H9 (cell line): ENCODE data around the gene SLC16A3. TPM values are rescaled to one million over a fixed set of nuclear protein-coding genes. Genes with fewer than 3 reads are reported as not detected.

Experiments used
- DNase-seq: peaks from one replicate; pipeline ENCODE4 v3.0.0-alpha.2; 2017
- H2AFZ ChIP-seq: one replicate; pipeline ENCODE4 v1.6.1; 2013; ENCODE audit warnings: mild to moderate bottlenecking, low read length, control low read depth, moderate library complexity
- H2AK5ac ChIP-seq: 2 replicates; pipeline ENCODE4 v1.6.1; 2013; ENCODE audit warnings: low read length, control low read depth, mixed read lengths; ENCODE audit not compliant: insufficient read length
- H2BK120ac ChIP-seq: one replicate; pipeline ENCODE4 v1.6.1; 2013; ENCODE audit warnings: low read depth, mild to moderate bottlenecking, low read length, control low read depth, inconsistent platforms; ENCODE audit not compliant: poor library complexity, severe bottlenecking
- H2BK12ac ChIP-seq: 2 replicates; pipeline ENCODE4 v1.6.1; 2013; ENCODE audit warnings: low read length, control low read depth, mixed read lengths, low read depth; ENCODE audit not compliant: insufficient read length
- H2BK15ac ChIP-seq: 2 replicates; pipeline ENCODE4 v1.6.1; 2013; ENCODE audit warnings: low read depth, low read length, control low read depth
- H2BK20ac ChIP-seq: one replicate; pipeline ENCODE4 v1.6.1; 2013; ENCODE audit warnings: low read depth, mild to moderate bottlenecking, low read length, control low read depth, inconsistent platforms; ENCODE audit not compliant: poor library complexity, severe bottlenecking
- H2BK5ac ChIP-seq: 2 replicates; pipeline ENCODE4 v1.6.1; 2013; ENCODE audit warnings: low read length, control low read depth, mixed read lengths; ENCODE audit not compliant: insufficient read length
- H3K14ac ChIP-seq: 2 replicates; pipeline ENCODE4 v1.6.1; 2013; ENCODE audit warnings: low read length, control low read depth; ENCODE audit not compliant: insufficient read depth
- H3K18ac ChIP-seq: 2 replicates; pipeline ENCODE4 v1.6.1; 2013; ENCODE audit warnings: low read depth, mild to moderate bottlenecking, mixed read lengths, low read length, control low read depth; ENCODE audit not compliant: insufficient read length
- H3K23ac ChIP-seq: 2 replicates; pipeline ENCODE4 v1.6.1; 2013; ENCODE audit warnings: low read length, control low read depth, mixed read lengths, low read depth; ENCODE audit not compliant: insufficient read length
- H3K23me2 ChIP-seq: 2 replicates; pipeline ENCODE4 v1.6.1; 2013; ENCODE audit warnings: low read depth, mild to moderate bottlenecking, mixed read lengths, low read length, control low read depth; ENCODE audit not compliant: insufficient read length, poor library complexity, severe bottlenecking
- H3K27ac ChIP-seq: 2 replicates; pipeline ENCODE4 v1.5.1; 2013; ENCODE audit warnings: low read length, control low read depth, mixed read lengths, low read depth; ENCODE audit not compliant: insufficient read length
- H3K27me3 ChIP-seq: 2 replicates; pipeline ENCODE4 v1.6.1; 2013; ENCODE audit warnings: low read length, control low read depth, inconsistent platforms; ENCODE audit not compliant: insufficient read depth
- H3K4ac ChIP-seq: 2 replicates; pipeline ENCODE4 v1.6.1; 2013; ENCODE audit warnings: low read depth, mild to moderate bottlenecking, control low read depth, inconsistent platforms, low read length, moderate library complexity
- H3K4me1 ChIP-seq: 2 replicates; pipeline ENCODE4 v1.6.1; 2013; ENCODE audit warnings: low read length, control low read depth, inconsistent platforms; ENCODE audit not compliant: insufficient read depth
- H3K4me2 ChIP-seq: 2 replicates; pipeline ENCODE4 v1.6.1; 2013; ENCODE audit warnings: low read length, control low read depth, mixed read lengths; ENCODE audit not compliant: insufficient read length, insufficient read depth
- H3K56ac ChIP-seq: 2 replicates; pipeline ENCODE4 v1.6.1; 2013; ENCODE audit warnings: low read depth, mild to moderate bottlenecking, mixed read lengths, low read length, control low read depth; ENCODE audit not compliant: insufficient read length
- H3K79me1 ChIP-seq: 2 replicates; pipeline ENCODE4 v1.6.1; 2013; ENCODE audit warnings: low read depth, mild to moderate bottlenecking, moderate library complexity, low read length, control low read depth, inconsistent platforms; ENCODE audit not compliant: insufficient read depth, poor library complexity, severe bottlenecking
- H3K79me2 ChIP-seq: 2 replicates; pipeline ENCODE4 v1.6.1; 2013; ENCODE audit warnings: low read length, control low read depth, inconsistent platforms; ENCODE audit not compliant: insufficient read depth
- H3K9ac ChIP-seq: 2 replicates; pipeline ENCODE4 v1.6.1; 2013; ENCODE audit warnings: low read length, control low read depth, mixed read lengths; ENCODE audit not compliant: insufficient read length; ENCODE audit errors: extremely low read depth
- H3K9me3 ChIP-seq: one replicate; pipeline ENCODE4 v1.6.1; 2013; ENCODE audit warnings: low read depth, low read length, inconsistent platforms; ENCODE audit not compliant: control insufficient read depth
- H3T11ph ChIP-seq: one replicate; pipeline ENCODE4 v1.6.1; 2013; ENCODE audit warnings: mild to moderate bottlenecking, low read length, control low read depth, inconsistent platforms
- H4K20me1 ChIP-seq: one replicate; pipeline ENCODE4 v1.6.1; 2013; ENCODE audit not compliant: control insufficient read depth, insufficient read length, insufficient read depth
- H4K5ac ChIP-seq: 2 replicates; pipeline ENCODE4 v1.6.1; 2013; ENCODE audit warnings: low read depth, mild to moderate bottlenecking, mixed read lengths, low read length, control low read depth; ENCODE audit not compliant: insufficient read length
- H4K8ac ChIP-seq: replicated peaks from 2 replicates; pipeline ENCODE4 v1.6.1; 2013; ENCODE audit warnings: low read length, control low read depth, mixed read lengths, low read depth; ENCODE audit not compliant: insufficient read length
- H4K91ac ChIP-seq: 2 replicates; pipeline ENCODE4 v1.6.1; 2013; ENCODE audit warnings: low read depth, mild to moderate bottlenecking, moderate library complexity, mixed read lengths, low read length, control low read depth; ENCODE audit not compliant: insufficient read length
- H3K27ac Mint-ChIP-seq, 3 experiments: 2 replicates in 2 of 3; 3 replicates in 1 of 3; pipeline ENCODE4 v1.8.0; 2020 to 2021; ENCODE audit warnings: mixed read lengths in 3 of 3, mild to moderate bottlenecking in 1 of 3, moderate library complexity in 1 of 3
- H3K27me3 Mint-ChIP-seq: 2 replicates; pipeline ENCODE4 v1.8.0; 2021; ENCODE audit warnings: low read depth, mild to moderate bottlenecking, moderate library complexity, mixed read lengths
- H3K36me3 Mint-ChIP-seq, 3 experiments: 2 replicates in 2 of 3; 3 replicates in 1 of 3; pipeline ENCODE4 v1.8.0; 2020 to 2021; ENCODE audit warnings: low read depth in 3 of 3, mixed read lengths in 3 of 3; ENCODE audit not compliant: insufficient read depth in 1 of 3
- H3K4me1 Mint-ChIP-seq, 2 experiments: 2 replicates each; pipeline ENCODE4 v1.8.0; 2020; ENCODE audit warnings: mixed read lengths in 2 of 2
- H3K4me3 Mint-ChIP-seq, 2 experiments: 2 replicates in 1 of 2; 3 replicates in 1 of 2; pipeline ENCODE4 v1.8.0; 2020 to 2021; ENCODE audit warnings: mild to moderate bottlenecking in 2 of 2, mixed read lengths in 2 of 2, moderate library complexity in 1 of 2
- H3K9me3 Mint-ChIP-seq, 2 experiments: 2 replicates in 1 of 2; 3 replicates in 1 of 2; pipeline ENCODE4 v1.8.0; 2020; ENCODE audit warnings: mild to moderate bottlenecking in 2 of 2, mixed read lengths in 2 of 2, moderate library complexity in 1 of 2
- WGBS: extraction: QIAGEN DNeasy Blood & Tissue Kit; methylation state at CpG from one replicate; pipeline ENCODE4 v1.1.7; 2013; ENCODE audit warnings: missing lambda C conversion rate, low lambda C conversion rate, mixed read lengths; ENCODE audit not compliant: insufficient read length; ENCODE audit errors: extremely low coverage; 5-methylcytosine and 5-hydroxymethylcytosine counted together
- total RNA-seq: library from RNA; stranded (reverse); gene quantifications from 2 replicates; pipeline ENCODE4 v1.2.1, GENCODE V29; 2021
- TF ChIP-seq, protein P1 (sequence below): fragments of 200-600 bp; sonication (generic); conservative IDR thresholded peaks from 3 replicates; pipeline ENCODE4 v1.8.0; 2021; ENCODE audit warnings: antibody characterized with exemption, mild to moderate bottlenecking

SLC16A3 gene
- total RNA-seq, 1 experiment from 2014 or later: 28.4 TPM

DNA sequence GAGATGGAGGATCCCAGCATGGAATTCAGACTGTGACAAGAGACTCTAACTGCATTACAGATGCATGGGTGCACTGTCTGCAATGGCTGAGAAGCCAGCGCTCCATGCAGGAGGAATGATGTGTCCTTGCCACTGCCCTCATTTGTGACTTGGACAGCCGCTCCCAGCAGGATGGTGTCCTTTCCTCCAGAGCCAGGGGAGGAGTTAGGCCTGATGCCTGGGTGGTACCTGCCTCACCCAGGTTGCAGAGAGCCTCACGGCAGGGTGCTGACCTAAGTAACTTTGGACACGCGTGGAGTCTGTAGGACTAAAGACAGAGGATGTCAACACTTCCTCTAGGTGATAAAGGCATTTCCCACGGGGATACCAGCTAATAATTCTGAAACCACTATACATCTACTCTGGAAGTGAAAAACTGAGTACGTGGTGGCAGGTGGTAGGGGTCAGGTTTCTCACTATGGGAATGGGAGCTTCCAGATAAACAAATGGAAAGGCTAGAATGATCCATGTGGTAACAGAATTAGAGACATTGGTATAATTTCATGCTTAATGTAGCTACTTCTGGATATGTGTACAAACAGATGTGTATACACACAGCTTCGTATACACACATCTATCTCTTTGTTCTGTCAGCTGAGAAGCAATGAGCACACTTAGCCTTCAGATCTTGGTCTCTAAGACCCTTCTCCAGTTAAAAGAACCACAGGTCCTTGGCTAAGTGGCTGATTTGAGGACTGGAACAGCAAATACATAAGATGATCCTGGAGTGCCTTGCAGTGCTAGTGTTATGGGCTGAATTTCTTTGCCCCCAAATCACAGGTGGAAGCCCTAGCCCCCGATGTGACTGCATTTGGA is 58.4 kb downstream of the SLC16A3 start:
- no CpG with 5 or more reads among the region's 9 CpGs for WGBS
- peaks cover 3% of the 10 kb centered on the region for H3K23me2 ChIP-seq
- Mint-ChIP-seq H3K4me3 (no peak overlapping the region), H3K27ac (no peak overlapping the region), H3K4me1 (peaks cover 8 to 18% of the 10 kb centered on the region in 2 experiments), H3K9me3 (peaks cover 0 to 5% of the 10 kb centered on the region in 2 experiments; a peak in 1 of 5 replicates), H3K36me3 (no peaks in the 10 kb centered on the region), H3K27me3 (peaks cover 13% of the 10 kb centered on the region)
- H2BK15ac ChIP-seq: no peak overlapping the region
- H3K27ac ChIP-seq: no peak overlapping the region
- H3K79me1 ChIP-seq: no peaks in the 10 kb centered on the region
- H3K4ac ChIP-seq: no peak overlapping the region
- no peak overlapping the region for H3K14ac ChIP-seq
- no peaks in the 10 kb centered on the region for H3K4me1 ChIP-seq
- H3K27me3 ChIP-seq: no peaks in the 10 kb centered on the region
- H3K56ac ChIP-seq: no peak overlapping the region
- H4K5ac ChIP-seq: no peak overlapping the region
- TF ChIP-seq, protein P1, sequence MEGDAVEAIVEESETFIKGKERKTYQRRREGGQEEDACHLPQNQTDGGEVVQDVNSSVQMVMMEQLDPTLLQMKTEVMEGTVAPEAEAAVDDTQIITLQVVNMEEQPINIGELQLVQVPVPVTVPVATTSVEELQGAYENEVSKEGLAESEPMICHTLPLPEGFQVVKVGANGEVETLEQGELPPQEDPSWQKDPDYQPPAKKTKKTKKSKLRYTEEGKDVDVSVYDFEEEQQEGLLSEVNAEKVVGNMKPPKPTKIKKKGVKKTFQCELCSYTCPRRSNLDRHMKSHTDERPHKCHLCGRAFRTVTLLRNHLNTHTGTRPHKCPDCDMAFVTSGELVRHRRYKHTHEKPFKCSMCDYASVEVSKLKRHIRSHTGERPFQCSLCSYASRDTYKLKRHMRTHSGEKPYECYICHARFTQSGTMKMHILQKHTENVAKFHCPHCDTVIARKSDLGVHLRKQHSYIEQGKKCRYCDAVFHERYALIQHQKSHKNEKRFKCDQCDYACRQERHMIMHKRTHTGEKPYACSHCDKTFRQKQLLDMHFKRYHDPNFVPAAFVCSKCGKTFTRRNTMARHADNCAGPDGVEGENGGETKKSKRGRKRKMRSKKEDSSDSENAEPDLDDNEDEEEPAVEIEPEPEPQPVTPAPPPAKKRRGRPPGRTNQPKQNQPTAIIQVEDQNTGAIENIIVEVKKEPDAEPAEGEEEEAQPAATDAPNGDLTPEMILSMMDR: no peak
- no peak overlapping the region for H2BK5ac ChIP-seq
- H4K8ac ChIP-seq: no peak overlapping the region
- no peak overlapping the region for H3K23ac ChIP-seq
- H2BK12ac ChIP-seq: no peak overlapping the region
- no peak overlapping the region for H3T11ph ChIP-seq
- no peak overlapping the region for H2BK120ac ChIP-seq
- no peak overlapping the region for H3K18ac ChIP-seq
- H3K79me2 ChIP-seq: no peaks in the 10 kb centered on the region
- H3K4me2 ChIP-seq: no peak overlapping the region
- no peak overlapping the region for H4K91ac ChIP-seq
- DNase-seq: no peak
- H4K20me1 ChIP-seq: no peaks in the 10 kb centered on the region
- H3K9ac ChIP-seq: no peak overlapping the region
- no peak overlapping the region for H2BK20ac ChIP-seq
- no peak overlapping the region for H2AK5ac ChIP-seq
- H3K9me3 ChIP-seq: no peaks in the 10 kb centered on the region
- H2AFZ ChIP-seq: no peak overlapping the region
